ENCODE measurements around the gene SUPV3L1.

DNA sequence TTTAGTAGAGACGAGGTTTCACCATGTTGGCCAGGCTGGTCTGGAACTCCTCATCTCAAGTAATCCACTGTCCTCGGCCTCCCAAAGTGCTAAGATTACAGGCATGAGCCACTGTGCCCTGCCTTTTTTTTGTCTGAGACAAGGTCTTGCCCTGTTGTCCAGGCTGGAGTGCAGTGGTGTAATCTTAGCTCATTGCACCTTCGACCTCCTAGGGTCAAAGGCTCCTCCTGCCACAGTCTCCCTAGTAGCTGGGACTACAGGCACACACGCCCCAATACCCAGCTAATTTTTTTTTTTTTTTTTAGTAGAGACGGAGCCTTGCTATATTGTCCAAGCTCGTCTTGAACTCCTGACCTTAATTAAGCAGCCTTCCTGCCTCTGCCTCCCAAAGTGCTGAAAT, 26.8 kb upstream of the SUPV3L1 start:
- TF ChIP-seq ZNF274 (IDR thresholded peaks at IDR 0.05; ENCODE audit: low read depth, low read length): no peak
- TF ChIP-seq YY1 (IDR thresholded peaks at IDR 0.05; ENCODE audit: insufficient read depth, insufficient read length): no peak

Measured in NT2/D1 (cell line).